GM23248 (cell line): ENCODE measurements around the gene P2RY10.

ENCODE experiments used
- EZH2 ChIP-seq: fragments of 200-600 bp; sonication (generic); IDR thresholded peaks from 2 replicates; pipeline ENCODE4 v1.6.1; 2018; ENCODE audit warnings: antibody characterized with exemption, mild to moderate bottlenecking; ENCODE audit not compliant: insufficient read depth, poor library complexity, severe bottlenecking
- EZH2phosphoT487 ChIP-seq: fragments of 200-600 bp; sonication (generic); IDR thresholded peaks from 2 replicates; pipeline ENCODE4 v1.6.1; 2018; ENCODE audit warnings: antibody characterized with exemption, moderate library complexity, mild to moderate bottlenecking, low read depth; ENCODE audit not compliant: insufficient read depth

- TF ChIP-seq EZH2 (no peak), EZH2phosphoT487 (no peak)
Measured at GRCh38 chrX:78957049-78957767, 12.0 kb downstream of the P2RY10 start.
